Fibroblast of lung (primary cell): ENCODE data around the gene MATN1. TPM values are rescaled to one million over a fixed set of nuclear protein-coding genes. Genes with fewer than 3 reads are reported as not detected.
"Not testable (repeated sequence)": the region's sequence is repeated elsewhere in the genome, so short reads cannot be mapped to it uniquely, and the experiment has no call there.

Experiments
- DNase-seq, 2 donors: peaks; one replicate each; pipeline versions ENCODE4 v3.0.0 to v3.0.0-alpha.2; 2010; ENCODE audit warnings: low read depth in 2 of 2
- H2AFZ ChIP-seq: 2 replicates; pipeline ENCODE4 v1.5.1; 2012; ENCODE audit warnings: low read length, control low read depth, inconsistent platforms
- H3K27ac ChIP-seq: 2 replicates; pipeline ENCODE4 v1.5.1; 2011; ENCODE audit warnings: low read length, control low read depth; ENCODE audit not compliant: insufficient read depth
- H3K27me3 ChIP-seq: 2 replicates; pipeline ENCODE4 v1.5.1; 2011; ENCODE audit warnings: mild to moderate bottlenecking, low read length; ENCODE audit not compliant: control insufficient read depth, insufficient read depth
- H3K36me3 ChIP-seq: 2 replicates; pipeline ENCODE4 v1.5.1; 2011; ENCODE audit warnings: low read length; ENCODE audit not compliant: control insufficient read depth, insufficient read depth
- H3K4me1 ChIP-seq: 2 replicates; pipeline ENCODE4 v1.5.1; 2011; ENCODE audit warnings: low read length; ENCODE audit not compliant: control insufficient read depth, insufficient read depth; ENCODE audit errors: extremely low read depth
- H3K4me2 ChIP-seq: 2 replicates; pipeline ENCODE4 v1.5.1; 2011; ENCODE audit warnings: low read length, control low read depth; ENCODE audit not compliant: insufficient read depth; ENCODE audit errors: extremely low read depth
- H3K4me3 ChIP-seq, 4 experiments: fragments of 200-600 bp in 1 of 4; sonication (generic) in 1 of 4; replicated peaks in 1 of 4; 2 replicates each; pipeline ENCODE4 v1.5.1; 2011 to 2016; ENCODE audit warnings: low read length in 4 of 4, low read depth in 3 of 4, mild to moderate bottlenecking in 3 of 4, control low read depth in 2 of 4, inconsistent platforms in 1 of 4, mixed read lengths in 1 of 4; ENCODE audit not compliant: insufficient read depth in 1 of 4; ENCODE audit errors: control extremely low read depth in 1 of 4
- H3K79me2 ChIP-seq: 2 replicates; pipeline ENCODE4 v1.5.1; 2012; ENCODE audit warnings: mild to moderate bottlenecking, low read length, inconsistent platforms; ENCODE audit not compliant: control insufficient read depth, insufficient read depth
- H3K9ac ChIP-seq: 2 replicates; pipeline ENCODE4 v1.5.1; 2011; ENCODE audit warnings: mild to moderate bottlenecking, low read length, control low read depth; ENCODE audit not compliant: insufficient read depth
- H3K9me3 ChIP-seq: 2 replicates; pipeline ENCODE4 v1.5.1; 2012; ENCODE audit warnings: low read depth, low read length; ENCODE audit not compliant: control insufficient read depth, insufficient read depth
- H4K20me1 ChIP-seq: 2 replicates; pipeline ENCODE4 v1.5.1; 2011; ENCODE audit warnings: low read length; ENCODE audit not compliant: control insufficient read depth, insufficient read depth; ENCODE audit errors: extremely low read depth
- CTCF ChIP-seq, 2 donors: IDR thresholded peaks in 1 of 2; conservative IDR thresholded peaks in 1 of 2; 1 replicate in 1 of 2; 2 replicates in 1 of 2; pipeline ENCODE4 v1.5.1; 2011 to 2012; ENCODE audit warnings: low read length in 2 of 2, control low read depth in 1 of 2, inconsistent platforms in 1 of 2, low read depth in 1 of 2, mild to moderate bottlenecking in 1 of 2
- EZH2 ChIP-seq: IDR thresholded peaks from 2 replicates; pipeline ENCODE4 v1.5.1; 2012; ENCODE audit warnings: low read length, control low read depth, mild to moderate bottlenecking; ENCODE audit errors: missing control alignments
- polyA plus RNA-seq, 2 donors: library from polyadenylated mRNA; depleted of rRNA in 1 of 2; stranded (reverse) in 1 of 2; unstranded in 1 of 2; fragments of >200 nt; gene quantifications; 2 replicates each; pipeline ENCODE4 v1.2.1, GENCODE V29; 2011 to 2012; ENCODE audit warnings: missing spikeins in 1 of 2
- total RNA-seq: library from RNA; depleted of rRNA; stranded (reverse); fragments of >200 nt; gene quantifications from 2 replicates; pipeline ENCODE4 v1.2.1, GENCODE V29; 2014

The MATN1 gene
- total and polyA plus RNA-seq, 2 donors (not counting 1 experiment from before 2014, with no cell fraction given) = not detected

- H2AFZ ChIP-seq = no peak overlapping the region
- peaks cover 10% of the 10 kb centered on the region for H3K27me3 ChIP-seq
- no peak overlapping the region for H3K27ac ChIP-seq
Observed at GRCh38 chr1:30689901-30690645, 33.3 kb downstream of the MATN1 start.

GRCh38 chr1:30688920-30689794 lies 34.2 kb downstream of the MATN1 start:
- no peak overlapping the region for H3K4me3 ChIP-seq
- no peak for TF ChIP-seq EZH2
- no peak for TF ChIP-seq CTCF (conservative IDR thresholded peaks at IDR 0.05 in 1 of 2, IDR thresholded peaks at IDR 0.05 in 1 of 2; ENCODE audit: low read depth in 1 of 2, low read length in 2 of 2)
- H3K9me3 ChIP-seq = no peaks in the 10 kb centered on the region
- no peak overlapping the region for H2AFZ ChIP-seq
- H3K9ac ChIP-seq = no peak overlapping the region
- H3K4me1 ChIP-seq = no peaks in the 10 kb centered on the region
- H3K36me3 ChIP-seq = no peaks in the 10 kb centered on the region
- peaks cover 16% of the 10 kb centered on the region for H3K27me3 ChIP-seq
- no peak for DNase-seq
- H4K20me1 ChIP-seq = no peaks in the 10 kb centered on the region
- no peaks in the 10 kb centered on the region for H3K79me2 ChIP-seq
- no peak overlapping the region for H3K4me2 ChIP-seq
- H3K27ac ChIP-seq = no peak overlapping the region

More at GRCh38 chr1:30689901-30690645, 33.3 kb downstream of the MATN1 start:
- no peaks in the 10 kb centered on the region for H3K36me3 ChIP-seq
- H3K4me1 ChIP-seq = no peaks in the 10 kb centered on the region
- no peak for TF ChIP-seq CTCF (conservative IDR thresholded peaks at IDR 0.05 in 1 of 2, IDR thresholded peaks at IDR 0.05 in 1 of 2; ENCODE audit: low read depth in 1 of 2, low read length in 2 of 2)
- TF ChIP-seq EZH2 = no peak
- DNase-seq = peak in 1 of 2 donors; percentile 15
- no peak overlapping the region for H3K9ac ChIP-seq
- H3K9me3 ChIP-seq = no peaks in the 10 kb centered on the region
- H3K4me2 ChIP-seq = no peak overlapping the region
- H4K20me1 ChIP-seq = no peaks in the 10 kb centered on the region
- H3K4me3 ChIP-seq = no peak overlapping the region
- no peaks in the 10 kb centered on the region for H3K79me2 ChIP-seq

DNA sequence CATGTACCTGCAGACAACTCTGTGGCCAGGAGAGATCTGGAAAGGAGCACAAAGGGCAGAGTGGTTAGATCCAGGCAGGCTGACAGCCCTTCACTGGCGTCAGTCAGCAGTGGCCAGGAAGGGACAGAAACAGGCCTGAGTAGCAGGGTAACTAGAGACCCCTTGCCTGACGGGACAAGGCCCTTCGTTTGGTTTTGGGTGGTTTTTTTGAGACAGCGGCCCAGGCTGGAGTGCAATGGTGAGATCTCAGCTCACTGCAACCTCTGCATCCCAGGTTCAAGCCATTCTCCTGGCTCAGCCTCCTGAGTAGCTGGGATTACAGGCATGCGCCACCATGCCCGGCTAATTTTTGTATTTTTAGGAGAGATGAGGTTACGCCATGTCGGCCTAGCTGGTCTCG lies 34.9 kb downstream of the MATN1 start:
- not testable (repeated sequence) for H3K4me3 ChIP-seq, H3K36me3 ChIP-seq, H3K4me2 ChIP-seq, H3K4me1 ChIP-seq, H2AFZ ChIP-seq, H4K20me1 ChIP-seq, DNase-seq, H3K9ac ChIP-seq, H3K79me2 ChIP-seq, H3K9me3 ChIP-seq, H3K27ac ChIP-seq
- H3K27me3 ChIP-seq = peaks cover 21% of the 10 kb centered on the region
